GM19035 (cell line): ENCODE results near the gene ANKRD44.
A peak's percentile ranks its signal among the peaks of the same experiment; 100 is the strongest.

ENCODE experiments used
- ATAC-seq: cut with Tn5 transposase; IDR thresholded peaks from one replicate; pipeline ENCODE4 v1.9.1; 2021; ENCODE audit not compliant: unreplicated experiment

ANKRD44 gene

DNA sequence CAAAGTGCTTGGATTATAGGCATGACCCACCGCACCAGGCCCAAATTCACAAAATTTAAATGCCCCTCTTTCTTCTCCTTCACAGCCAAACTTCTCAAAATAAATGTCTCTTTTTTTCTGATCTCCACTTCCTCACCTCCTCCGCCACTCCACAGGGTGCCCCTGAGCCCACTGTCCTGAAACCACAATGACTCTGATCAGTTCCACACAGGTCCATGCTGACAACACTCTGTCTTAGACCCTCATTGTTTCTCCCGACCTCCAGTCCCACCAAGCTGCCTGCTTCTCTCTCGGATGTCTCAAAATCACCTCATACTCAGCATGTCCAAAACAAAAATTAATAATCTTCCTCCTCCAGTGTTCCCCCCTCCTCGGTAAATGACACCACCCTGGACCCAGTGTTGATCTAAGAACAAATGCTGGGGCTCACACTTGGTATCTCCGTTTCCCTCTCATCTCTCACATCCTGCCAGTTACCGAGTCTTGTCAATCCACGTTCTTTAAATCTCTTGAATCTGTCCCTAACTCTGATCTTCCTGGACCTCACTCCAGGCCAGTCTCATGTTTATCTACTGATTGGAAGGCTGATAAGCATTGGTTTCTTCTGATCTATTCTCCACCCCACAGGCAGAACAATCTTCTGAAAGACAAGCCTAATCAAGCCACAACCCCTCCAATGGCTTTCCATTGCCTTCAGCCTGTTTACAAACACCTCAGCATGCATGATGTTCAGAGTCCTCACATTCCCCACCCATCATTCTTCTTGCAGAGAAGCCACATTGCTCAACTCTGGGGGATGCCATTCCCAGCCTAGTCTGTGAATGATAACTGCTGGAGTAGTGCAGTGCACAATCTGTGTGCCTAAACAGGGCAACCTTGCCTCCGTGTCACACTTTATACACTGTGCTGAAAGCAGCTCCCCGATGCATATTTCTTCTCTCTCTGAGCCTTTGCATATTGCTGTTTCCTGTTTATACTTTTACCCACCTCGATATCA is 12.4 kb upstream of the ANKRD44 start:
- peak; percentile 58 for ATAC-seq

GRCh38 chr2:197322143-197322542 is 11.6 kb upstream of the ANKRD44 start:
- no peak for ATAC-seq

DNA sequence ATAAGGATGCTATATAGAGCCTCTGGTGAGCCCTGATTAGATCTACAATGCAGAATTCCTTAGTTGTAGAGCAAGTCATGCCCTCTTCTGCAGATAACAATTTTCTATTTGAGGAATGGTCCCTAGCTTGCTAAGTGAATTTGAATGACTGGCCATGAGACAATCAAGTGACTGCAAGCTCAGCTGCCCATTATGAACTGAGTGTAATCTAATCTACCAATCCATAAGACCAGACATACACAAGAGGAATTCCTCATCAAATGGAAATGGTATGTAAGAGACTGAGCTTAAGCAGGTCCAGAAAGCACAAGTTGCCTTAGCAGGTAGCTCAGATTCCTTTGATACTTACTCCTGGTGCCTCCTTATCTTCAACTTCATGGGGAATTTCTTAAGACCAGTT is 4.8 kb upstream of the ANKRD44 start:
- no peak for ATAC-seq

DNA sequence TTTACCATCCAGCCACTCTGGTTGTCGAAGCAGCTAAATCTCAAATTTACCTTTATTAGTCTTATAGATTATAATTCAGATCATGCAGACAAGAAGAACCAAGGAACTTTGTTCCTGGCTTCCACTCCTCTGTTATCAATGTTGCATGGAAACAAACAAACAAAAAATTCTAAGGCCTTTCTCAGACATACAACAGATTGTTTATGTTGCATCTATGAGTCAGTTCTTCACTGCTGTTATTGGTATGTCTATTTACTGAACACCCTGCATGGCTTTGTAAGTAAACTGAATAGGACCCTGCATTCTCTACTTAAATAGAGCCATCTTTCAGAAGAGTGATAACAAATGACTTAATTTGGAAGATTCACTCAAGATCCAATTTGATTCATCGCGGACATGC is 1.6 kb upstream of the ANKRD44 start:
- no peak for ATAC-seq

DNA sequence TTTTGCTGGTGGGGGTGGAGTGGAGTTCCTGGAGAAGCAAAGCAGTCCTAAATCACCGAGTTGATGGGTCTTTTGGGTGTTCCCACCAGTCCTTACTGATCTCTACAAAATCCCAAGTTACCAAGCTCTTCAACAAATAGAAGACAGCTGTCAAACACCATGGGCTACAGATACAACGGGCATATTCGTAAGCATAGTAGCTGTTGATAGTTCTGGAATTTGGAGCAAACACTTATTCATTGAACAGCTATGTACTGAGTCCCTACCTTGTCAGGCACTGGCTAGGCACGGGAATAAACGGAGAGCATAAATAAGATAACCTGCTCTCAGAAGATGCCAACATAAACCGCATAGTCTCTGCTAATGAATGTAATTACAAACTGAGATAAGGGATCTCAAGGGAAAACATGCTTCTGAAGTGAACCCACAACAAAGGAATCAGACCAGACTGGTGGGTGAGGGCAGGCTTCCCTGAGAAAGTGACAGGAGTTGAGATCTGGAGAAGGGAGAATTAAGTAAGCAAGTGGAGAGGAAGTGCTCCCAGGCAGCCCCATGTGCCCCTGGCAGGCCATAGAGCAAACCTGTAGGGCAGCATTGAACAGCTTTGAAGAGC is 947 bp upstream of the ANKRD44 start:
- no peak for ATAC-seq

DNA sequence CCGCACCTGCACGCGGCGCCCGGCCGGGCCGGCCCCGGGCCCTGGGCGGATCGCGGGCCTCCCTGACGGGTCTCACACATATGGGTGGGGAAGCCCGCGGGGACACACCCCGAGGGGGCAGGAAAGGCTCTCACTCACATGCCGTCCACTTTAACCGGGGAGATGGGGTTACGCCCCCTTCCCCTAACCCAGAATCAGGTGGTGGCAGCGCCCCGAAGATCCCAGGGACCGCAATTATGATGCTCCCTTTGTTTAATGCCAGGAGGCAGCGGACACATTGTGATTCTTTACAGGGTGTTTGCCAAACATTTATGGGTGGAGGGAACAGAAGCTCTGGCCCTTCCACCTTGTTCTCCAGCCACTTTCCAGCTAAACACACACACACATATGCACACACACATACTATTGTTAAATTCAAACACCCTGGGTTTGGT is 424 bp upstream of the ANKRD44 start:
- no peak for ATAC-seq

GRCh38 chr2:197309691-197310231 is 819 bp downstream of the ANKRD44 start:
- ATAC-seq: no peak

DNA sequence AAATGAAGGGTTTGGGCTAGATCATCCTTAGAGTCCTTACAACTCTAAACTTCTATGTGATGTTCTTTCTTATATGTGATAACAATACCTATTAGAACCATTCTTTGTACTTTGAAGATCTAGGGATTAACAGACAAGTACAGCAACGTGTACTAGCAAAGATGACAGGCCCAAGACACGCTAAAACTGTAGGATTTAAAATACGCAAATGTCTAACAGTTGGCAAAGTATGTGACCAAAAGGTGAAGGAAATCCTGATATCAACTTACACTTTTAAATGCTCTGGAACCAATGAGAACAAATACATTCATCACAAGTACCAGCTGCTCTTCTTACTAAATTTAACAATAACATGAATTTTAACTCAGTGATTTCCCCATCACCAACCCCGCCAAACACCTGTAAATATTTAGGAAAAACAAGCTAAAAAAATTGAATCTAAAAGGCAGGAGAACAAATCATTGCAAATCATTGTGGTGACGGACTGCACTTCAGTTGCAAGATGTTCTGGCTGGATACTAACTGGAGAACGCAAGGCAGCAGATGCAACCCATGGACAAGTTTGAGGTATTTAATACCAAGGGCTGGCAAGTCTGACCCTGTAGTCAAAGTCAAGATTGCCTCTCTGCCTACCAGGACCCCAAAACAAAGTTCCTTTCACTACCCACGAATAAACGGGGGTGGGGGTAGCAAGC is 1.4 kb downstream of the ANKRD44 start:
- no peak for ATAC-seq

- ATAC-seq: no peak
Observed at GRCh38 chr2:197308585-197308984, 2.0 kb downstream of the ANKRD44 start.

DNA sequence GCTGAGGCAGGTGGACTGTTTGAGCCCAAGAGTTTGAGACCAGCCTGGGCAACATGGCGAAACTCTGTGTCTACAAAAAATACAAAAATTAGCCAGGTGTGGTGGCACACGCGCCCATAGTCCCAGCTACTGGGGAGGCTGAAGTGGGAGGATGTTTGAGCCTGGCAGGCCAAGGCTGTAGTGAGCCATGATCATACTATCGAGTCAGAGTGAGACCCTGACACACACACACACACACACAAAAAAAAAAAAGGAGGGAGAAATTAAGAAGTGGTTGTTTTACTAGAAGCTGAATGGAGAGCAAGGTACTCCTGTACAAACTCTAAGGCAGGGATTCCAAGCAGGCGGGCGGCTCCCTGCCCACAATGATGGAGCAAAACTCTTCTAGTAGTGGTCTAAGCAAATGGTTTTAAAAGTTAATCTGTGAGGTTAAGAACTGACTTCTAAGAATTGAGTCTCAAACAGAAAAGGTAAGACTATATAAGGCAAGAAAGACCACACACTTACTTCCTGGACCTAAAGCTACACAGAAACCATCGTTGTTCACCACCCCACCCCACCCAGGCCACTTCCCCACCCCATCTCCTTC is 2.6 kb downstream of the ANKRD44 start:
- no peak for ATAC-seq

DNA sequence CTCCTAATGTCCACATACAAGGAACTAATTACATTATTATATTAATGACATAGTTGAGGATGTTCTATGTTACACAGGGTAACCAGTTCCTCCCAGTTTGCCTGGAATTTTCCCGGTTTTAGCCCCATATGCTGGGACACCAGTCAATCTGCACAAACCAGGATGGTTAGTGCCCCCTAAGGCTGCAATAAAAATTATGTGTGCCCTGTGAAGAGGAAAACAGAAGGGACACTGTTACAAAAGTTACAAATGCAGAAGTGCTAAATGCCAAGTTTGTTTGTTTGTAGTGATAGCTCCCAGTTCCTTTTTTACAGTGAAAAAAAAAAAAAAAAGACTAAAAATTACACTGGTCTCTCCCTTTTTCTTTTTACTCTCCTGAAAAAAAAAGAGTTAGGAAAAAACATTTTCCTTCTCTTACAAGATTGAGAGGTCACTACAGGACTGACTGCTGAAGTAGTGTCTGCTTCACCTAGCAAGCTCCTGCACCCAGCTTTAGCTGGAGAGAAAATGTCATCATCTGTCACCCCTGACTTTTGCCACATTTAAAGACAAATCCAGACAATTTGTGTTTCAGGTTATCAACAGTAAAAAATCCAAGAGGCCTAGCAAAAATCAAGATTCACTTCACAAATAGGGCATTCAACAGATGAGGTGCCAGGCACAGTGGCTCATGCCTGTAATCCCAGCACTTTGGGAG is 3.2 kb downstream of the ANKRD44 start:
- no peak for ATAC-seq

GRCh38 chr2:197306696-197307040 is 3.9 kb downstream of the ANKRD44 start:
- no peak for ATAC-seq

GRCh38 chr2:197306024-197306695 is 4.4 kb downstream of the ANKRD44 start:
- ATAC-seq: no peak

GRCh38 chr2:197304556-197305011 is 6.0 kb downstream of the ANKRD44 start:
- peak; percentile 39 for ATAC-seq

- ATAC-seq: no peak
Observed at GRCh38 chr2:197300139-197300538, 10.4 kb downstream of the ANKRD44 start.

GRCh38 chr2:197298609-197299008 is 12.0 kb downstream of the ANKRD44 start:
- ATAC-seq: no peak

DNA sequence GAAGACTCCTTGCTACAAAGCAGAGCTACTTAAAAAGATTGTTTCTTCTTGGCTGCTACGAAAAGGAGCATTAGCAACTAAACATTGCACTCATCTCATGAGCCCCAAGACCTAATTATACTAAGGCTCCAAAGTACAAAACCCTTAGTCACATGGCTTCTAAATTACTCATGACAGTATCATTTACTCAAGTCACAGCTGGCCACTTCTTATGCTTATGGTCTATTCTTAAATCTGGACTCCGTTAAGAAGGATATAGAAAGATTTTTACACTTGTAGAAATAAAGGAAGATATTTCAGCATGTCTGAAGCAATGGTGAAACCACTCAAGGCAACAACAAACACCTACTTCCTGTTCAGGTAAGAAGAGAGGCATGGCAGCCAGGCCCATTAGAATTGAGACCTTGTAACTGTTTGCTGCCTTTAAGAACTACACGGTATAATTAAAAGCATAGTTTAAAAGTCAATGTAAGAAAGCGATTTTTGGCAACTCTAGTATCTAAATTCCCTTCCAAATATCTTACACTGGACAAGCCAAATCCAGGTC is 12.7 kb downstream of the ANKRD44 start:
- ATAC-seq: peak; percentile 37

DNA sequence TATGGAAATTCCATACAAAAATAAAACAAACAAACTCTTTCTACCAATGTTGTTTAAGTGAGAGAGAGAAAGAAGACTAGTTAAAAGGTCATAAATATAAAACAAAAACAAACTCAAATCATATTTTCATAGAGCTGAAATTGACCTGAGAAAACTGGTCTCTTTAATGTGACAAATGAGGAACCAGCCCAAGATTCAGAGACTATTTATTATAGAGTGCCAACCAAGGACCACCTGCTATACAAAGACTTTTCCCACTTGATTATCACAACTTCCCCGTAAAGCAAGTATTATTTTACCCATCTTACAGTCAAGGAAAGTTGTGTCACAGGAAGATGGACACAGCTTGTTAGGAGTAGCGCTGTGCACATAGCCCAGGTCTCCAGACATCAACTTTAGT is 13.3 kb downstream of the ANKRD44 start:
- ATAC-seq: no peak

- no peak for ATAC-seq
Observed at GRCh38 chr2:197296835-197297234, 13.7 kb downstream of the ANKRD44 start.

DNA sequence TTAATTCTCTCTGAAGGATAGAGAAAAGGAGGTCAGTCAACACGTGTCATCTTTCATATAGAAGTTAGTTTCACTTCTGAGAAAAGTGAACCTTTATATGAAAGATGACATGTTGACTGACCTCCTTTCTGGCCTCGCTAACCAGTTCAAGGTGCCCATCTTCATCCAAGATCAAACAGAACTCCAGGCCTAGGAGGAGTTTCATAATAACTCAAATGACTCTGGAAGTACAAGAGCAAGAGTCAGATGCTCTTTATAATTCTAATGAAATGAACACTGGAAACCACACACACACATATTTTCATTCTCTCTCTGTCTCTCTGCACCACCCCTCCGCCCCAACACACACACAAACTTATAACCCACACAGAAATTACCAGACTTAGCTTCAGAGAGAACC is 16.3 kb downstream of the ANKRD44 start:
- peak; percentile 45 for ATAC-seq
